HEK293T (cell line): ENCODE data around the gene TENM3.

Source experiments
- ARNT ChIP-seq: fragments of 450-650 bp; IDR thresholded peaks from 2 replicates; pipeline ENCODE4 v1.6.1; 2017; ENCODE audit warnings: mild to moderate bottlenecking
- BHLHE40 ChIP-seq: fragments of 450-650 bp; IDR thresholded peaks from 2 replicates; pipeline ENCODE4 v1.6.1; 2016; ENCODE audit warnings: mild to moderate bottlenecking, moderate library complexity, borderline replicate concordance
- CTBP1 ChIP-seq: fragments of 450-650 bp; IDR thresholded peaks from 2 replicates; pipeline ENCODE4 v1.6.1; 2016; ENCODE audit warnings: borderline replicate concordance
- FOXA1 ChIP-seq: fragments of 450-650 bp; IDR thresholded peaks from 2 replicates; pipeline ENCODE4 v1.6.1; 2016; ENCODE audit warnings: mild to moderate bottlenecking
- FOXK2 ChIP-seq: fragments of 450-650 bp; IDR thresholded peaks from 2 replicates; pipeline ENCODE4 v1.6.1; 2016; ENCODE audit warnings: mild to moderate bottlenecking
- FOXM1 ChIP-seq: fragments of 450-650 bp; IDR thresholded peaks from 2 replicates; pipeline ENCODE4 v1.6.1; 2017; ENCODE audit warnings: mild to moderate bottlenecking, borderline replicate concordance
- HDGF ChIP-seq: fragments of 450-650 bp; IDR thresholded peaks from 2 replicates; pipeline ENCODE4 v1.6.1; 2017; ENCODE audit warnings: antibody characterized with exemption, borderline replicate concordance
- LEF1 ChIP-seq: fragments of 450-650 bp; IDR thresholded peaks from 2 replicates; pipeline ENCODE4 v1.6.1; 2017; ENCODE audit warnings: mild to moderate bottlenecking, borderline replicate concordance
- NFRKB ChIP-seq: fragments of 450-650 bp; IDR thresholded peaks from 2 replicates; pipeline ENCODE4 v1.6.1; 2016; ENCODE audit warnings: mild to moderate bottlenecking, moderate library complexity
- SP1 ChIP-seq: fragments of 450-650 bp; IDR thresholded peaks from 2 replicates; pipeline ENCODE4 v1.6.1; 2017
- SUZ12 ChIP-seq: fragments of 450-650 bp; IDR thresholded peaks from 2 replicates; pipeline ENCODE4 v1.6.1; 2016; ENCODE audit warnings: mild to moderate bottlenecking
- TARDBP ChIP-seq: fragments of 450-650 bp; IDR thresholded peaks from 2 replicates; pipeline ENCODE4 v1.6.1; 2016
- TF ChIP-seq, protein P1 (sequence below): fragments of 450-650 bp; IDR thresholded peaks from 2 replicates; pipeline ENCODE4 v1.6.1; 2016

GRCh38 chr4:182624281-182624680, 381.1 kb downstream of the TENM3 start:
- TF ChIP-seq FOXK2: no peak
- TF ChIP-seq SP1: no peak
- no peak for TF ChIP-seq SUZ12
- no peak for TF ChIP-seq CTBP1
- no peak for TF ChIP-seq NFRKB
- no peak for TF ChIP-seq FOXM1
- TF ChIP-seq ARNT: no peak
- no peak for TF ChIP-seq HDGF
- TF ChIP-seq FOXA1: no peak
- TF ChIP-seq, protein P1, sequence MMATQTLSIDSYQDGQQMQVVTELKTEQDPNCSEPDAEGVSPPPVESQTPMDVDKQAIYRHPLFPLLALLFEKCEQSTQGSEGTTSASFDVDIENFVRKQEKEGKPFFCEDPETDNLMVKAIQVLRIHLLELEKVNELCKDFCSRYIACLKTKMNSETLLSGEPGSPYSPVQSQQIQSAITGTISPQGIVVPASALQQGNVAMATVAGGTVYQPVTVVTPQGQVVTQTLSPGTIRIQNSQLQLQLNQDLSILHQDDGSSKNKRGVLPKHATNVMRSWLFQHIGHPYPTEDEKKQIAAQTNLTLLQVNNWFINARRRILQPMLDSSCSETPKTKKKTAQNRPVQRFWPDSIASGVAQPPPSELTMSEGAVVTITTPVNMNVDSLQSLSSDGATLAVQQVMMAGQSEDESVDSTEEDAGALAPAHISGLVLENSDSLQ: no peak
- TF ChIP-seq BHLHE40: no peak
- no peak for TF ChIP-seq TARDBP
- no peak for TF ChIP-seq LEF1
